Smooth muscle cell (in vitro differentiated cells): ENCODE data around the gene KIF2A. TPM values are rescaled to one million over a fixed set of nuclear protein-coding genes. Genes with fewer than 3 reads are reported as not detected.
A peak's percentile ranks its signal among the peaks of the same experiment; 100 is the strongest.

ENCODE experiments used
- DNase-seq: peaks from one replicate; lab custom pipeline; 2025; ENCODE audit not compliant: unreplicated experiment; lab: John Stamatoyannopoulos, UW
- H2AFZ ChIP-seq: fragments of 200-600 bp; sonication (generic); 2 replicates; pipeline ENCODE4 v1.6.0; 2016; ENCODE audit warnings: antibody characterized with exemption, low read depth, mild to moderate bottlenecking
- H3F3A ChIP-seq: fragments of 200-600 bp; sonication (generic); 2 replicates; pipeline ENCODE4 v1.6.0; 2017; ENCODE audit warnings: antibody characterized with exemption, low read depth
- H3K27ac ChIP-seq: fragments of 200-600 bp; sonication (generic); 2 replicates; pipeline ENCODE4 v1.5.1; 2016; ENCODE audit warnings: low read depth, mild to moderate bottlenecking
- H3K27me3 ChIP-seq: fragments of 200-600 bp; sonication (generic); 2 replicates; pipeline ENCODE4 v1.6.1; 2016; ENCODE audit warnings: low read depth, mild to moderate bottlenecking
- H3K36me3 ChIP-seq: fragments of 200-600 bp; sonication (generic); 2 replicates; pipeline ENCODE4 v1.5.1; 2016; ENCODE audit warnings: low read depth
- H3K4me1 ChIP-seq: fragments of 200-600 bp; sonication (generic); 2 replicates; pipeline ENCODE4 v1.5.1; 2016; ENCODE audit warnings: low read depth
- H3K4me2 ChIP-seq: fragments of 200-600 bp; sonication (generic); 2 replicates; pipeline ENCODE4 v1.6.0; 2016; ENCODE audit warnings: mild to moderate bottlenecking
- H3K4me3 ChIP-seq: fragments of 200-600 bp; sonication (generic); 2 replicates; pipeline ENCODE4 v1.5.1; 2016; ENCODE audit warnings: mild to moderate bottlenecking
- H3K79me2 ChIP-seq: fragments of 200-600 bp; sonication (generic); 2 replicates; pipeline ENCODE4 v1.6.0; 2016; ENCODE audit warnings: low read depth, mild to moderate bottlenecking
- H3K9ac ChIP-seq: fragments of 200-600 bp; sonication (generic); 2 replicates; pipeline ENCODE4 v1.6.0; 2016; ENCODE audit warnings: low read depth
- H3K9me3 ChIP-seq: fragments of 200-600 bp; sonication (generic); replicated peaks from 2 replicates; pipeline ENCODE4 v1.5.1; 2016; ENCODE audit warnings: low read depth
- H4K20me1 ChIP-seq: fragments of 200-600 bp; sonication (generic); 2 replicates; pipeline ENCODE4 v1.6.0; 2016; ENCODE audit warnings: low read depth
- WGBS: methylation state at CpG from one replicate; pipeline ENCODE4 v1.1.7; 2016; ENCODE audit warnings: low lambda C conversion rate; 5-methylcytosine and 5-hydroxymethylcytosine counted together
- polyA plus RNA-seq: library from polyadenylated mRNA; unstranded; fragments of >200 nt; fragmentation: Nextera tagmentation; extraction: Ambion mirVana; gene quantifications from 2 replicates; pipeline ENCODE4 v1.2.1, GENCODE V29; 2016
- total RNA-seq: library from RNA; depleted of rRNA; stranded (reverse); fragments of >200 nt; gene quantifications from 2 replicates; pipeline ENCODE4 v1.2.3, GENCODE V29; 2014
- TF ChIP-seq, protein P1 (sequence below): fragments of 200-600 bp; sonication (generic); IDR thresholded peaks from 2 replicates; pipeline ENCODE4 v1.5.1; 2017; ENCODE audit warnings: borderline replicate concordance, mild to moderate bottlenecking, antibody characterized with exemption; ENCODE audit not compliant: insufficient read depth, poor library complexity, severe bottlenecking

KIF2A gene
- total and polyA plus RNA-seq, 2 experiments from 2014 or later = 34.4 to 89.2 TPM

DNA sequence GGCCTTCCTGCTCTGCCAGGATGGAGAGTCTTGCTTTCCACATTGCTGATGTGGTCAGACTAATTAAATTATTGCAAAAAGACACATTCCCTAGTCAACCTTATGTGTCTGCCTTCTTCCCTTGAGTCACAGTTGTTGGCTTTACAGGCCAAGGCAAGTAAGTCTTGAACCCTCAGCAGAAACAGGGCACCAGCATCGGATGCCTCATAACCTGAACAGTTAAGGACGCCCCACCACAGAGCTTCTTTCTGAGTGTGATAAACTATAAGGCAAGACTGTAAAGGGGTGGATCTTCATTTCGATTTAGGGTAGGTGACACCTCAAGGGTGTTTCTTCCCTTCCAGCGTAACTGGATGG is 670 bp upstream of the KIF2A start:
- WGBS = 80% methylated on average over 4 of the region's 4 CpGs
- no peak for DNase-seq

DNA sequence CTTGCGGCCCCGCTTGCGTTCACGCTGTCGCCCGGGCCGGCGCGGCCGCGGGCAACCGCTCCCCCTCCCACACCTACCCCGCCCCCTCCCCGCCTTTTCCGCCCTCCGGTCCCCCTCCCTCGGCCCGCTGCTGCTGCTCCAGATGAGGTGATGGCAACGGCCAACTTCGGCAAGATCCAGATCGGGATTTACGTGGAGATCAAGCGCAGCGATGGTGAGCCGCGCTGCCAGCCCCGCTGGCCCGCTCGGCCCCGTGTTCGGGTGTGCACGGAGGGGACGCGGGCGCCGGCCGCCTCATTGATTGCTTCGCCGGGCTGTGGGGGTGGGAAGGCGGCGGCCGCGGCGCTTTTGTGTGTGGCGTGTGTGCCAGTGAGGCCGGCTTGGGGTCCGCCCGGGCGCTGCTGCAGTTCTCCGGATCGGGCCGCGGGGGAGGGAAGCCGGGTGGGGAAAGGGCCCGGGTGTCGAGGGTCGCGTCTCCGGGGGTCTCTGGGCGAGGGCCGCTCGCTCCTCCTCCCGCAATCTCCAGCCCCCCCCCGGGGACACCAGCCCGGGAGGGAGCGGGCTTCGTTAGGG is 403 bp downstream of the KIF2A start:
- Histone ChIP-seq H3K9ac (peak overlapping the region; percentile 83), H3K9me3 (no peaks in the 10 kb centered on the region), H4K20me1 (peaks cover 44% of the 10 kb centered on the region), H3K36me3 (no peaks in the 10 kb centered on the region), H3K4me2 (peak overlapping the region; percentile 90), H3K4me3 (peak overlapping the region; percentile 85), H3F3A (peaks cover 7% of the 10 kb centered on the region), H3K27me3 (no peaks in the 10 kb centered on the region), H3K4me1 (peaks cover 17% of the 10 kb centered on the region), H3K27ac (peak overlapping the region; percentile 78), H3K79me2 (peaks cover 54% of the 10 kb centered on the region), H2AFZ (peak overlapping the region; percentile 88)
- DNase-seq = peak; percentile 83
- WGBS = 2% methylated on average over 39 of the region's 67 CpGs
- TF ChIP-seq, protein P1, sequence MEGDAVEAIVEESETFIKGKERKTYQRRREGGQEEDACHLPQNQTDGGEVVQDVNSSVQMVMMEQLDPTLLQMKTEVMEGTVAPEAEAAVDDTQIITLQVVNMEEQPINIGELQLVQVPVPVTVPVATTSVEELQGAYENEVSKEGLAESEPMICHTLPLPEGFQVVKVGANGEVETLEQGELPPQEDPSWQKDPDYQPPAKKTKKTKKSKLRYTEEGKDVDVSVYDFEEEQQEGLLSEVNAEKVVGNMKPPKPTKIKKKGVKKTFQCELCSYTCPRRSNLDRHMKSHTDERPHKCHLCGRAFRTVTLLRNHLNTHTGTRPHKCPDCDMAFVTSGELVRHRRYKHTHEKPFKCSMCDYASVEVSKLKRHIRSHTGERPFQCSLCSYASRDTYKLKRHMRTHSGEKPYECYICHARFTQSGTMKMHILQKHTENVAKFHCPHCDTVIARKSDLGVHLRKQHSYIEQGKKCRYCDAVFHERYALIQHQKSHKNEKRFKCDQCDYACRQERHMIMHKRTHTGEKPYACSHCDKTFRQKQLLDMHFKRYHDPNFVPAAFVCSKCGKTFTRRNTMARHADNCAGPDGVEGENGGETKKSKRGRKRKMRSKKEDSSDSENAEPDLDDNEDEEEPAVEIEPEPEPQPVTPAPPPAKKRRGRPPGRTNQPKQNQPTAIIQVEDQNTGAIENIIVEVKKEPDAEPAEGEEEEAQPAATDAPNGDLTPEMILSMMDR = no peak

More for the DNA sequence above, 670 bp upstream of the KIF2A start:
- Histone ChIP-seq H3K4me1 (peaks cover 12% of the 10 kb centered on the region), H3K36me3 (no peaks in the 10 kb centered on the region), H3K9ac (peak overlapping the region; percentile 56), H4K20me1 (peaks cover 33% of the 10 kb centered on the region), H2AFZ (peak overlapping the region; percentile 88), H3K79me2 (peaks cover 43% of the 10 kb centered on the region), H3K27me3 (no peaks in the 10 kb centered on the region), H3K9me3 (no peaks in the 10 kb centered on the region), H3K4me3 (peak overlapping the region; percentile 85), H3K4me2 (peak overlapping the region; percentile 90), H3K27ac (peak overlapping the region; percentile 58), H3F3A (peaks cover 3% of the 10 kb centered on the region)
- TF ChIP-seq, protein P1 = no peak

DNA sequence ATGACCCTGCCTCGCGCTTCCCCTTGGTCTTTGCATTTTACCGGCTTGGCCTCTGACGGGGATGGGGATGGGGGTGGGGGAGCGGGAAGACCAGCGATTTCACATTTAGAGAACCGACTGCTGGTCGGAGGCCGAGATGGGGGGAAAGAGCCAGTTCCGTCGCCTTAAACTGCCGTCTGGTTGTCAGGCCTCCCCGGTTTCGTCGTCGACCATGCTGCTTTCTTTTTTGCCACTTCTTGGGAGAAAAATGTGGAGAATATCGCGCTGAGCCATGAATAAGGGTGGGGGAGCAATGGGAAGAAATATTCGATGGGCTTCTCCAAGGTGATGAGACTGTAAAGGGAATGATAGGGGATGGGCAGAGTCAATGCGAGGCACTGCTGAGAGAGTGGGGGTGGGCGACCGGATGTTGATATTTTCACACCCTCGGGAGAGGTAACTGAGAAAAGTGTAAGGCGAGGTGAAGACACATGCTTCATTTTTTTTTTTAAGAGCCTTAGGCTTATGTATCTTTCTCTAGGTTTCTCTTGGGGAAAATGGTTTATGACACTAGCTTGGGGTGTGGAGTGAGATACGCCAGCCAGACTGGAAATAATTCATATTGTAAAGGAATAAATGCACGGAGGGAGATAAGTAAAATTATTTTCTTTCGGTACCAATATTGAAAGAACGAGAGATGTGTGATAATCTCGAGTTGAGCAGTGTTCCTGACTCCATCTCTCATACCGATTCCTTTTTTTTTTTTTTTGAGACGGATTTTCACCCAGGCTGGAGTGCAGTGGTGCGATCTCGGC is 1.1 kb downstream of the KIF2A start:
- H3K4me1 ChIP-seq = peaks cover 17% of the 10 kb centered on the region
- 5% methylated on average over 31 of the region's 33 CpGs for WGBS
- peak; percentile 59 for DNase-seq

More for the DNA sequence above, 1.1 kb downstream of the KIF2A start:
- peak overlapping the region; percentile 83 for H3K9ac ChIP-seq
- H3K79me2 ChIP-seq = peaks cover 61% of the 10 kb centered on the region
- TF ChIP-seq, protein P1 = no peak
- peak overlapping the region; percentile 78 for H3K27ac ChIP-seq
- H3K4me3 ChIP-seq = peak overlapping the region; percentile 85
- peak overlapping the region; percentile 90 for H3K4me2 ChIP-seq
- H4K20me1 ChIP-seq = peaks cover 51% of the 10 kb centered on the region
- H3K27me3 ChIP-seq = no peaks in the 10 kb centered on the region
- H3K36me3 ChIP-seq = no peaks in the 10 kb centered on the region
- no peaks in the 10 kb centered on the region for H3K9me3 ChIP-seq
- peaks cover 7% of the 10 kb centered on the region for H3F3A ChIP-seq
- H2AFZ ChIP-seq = peak overlapping the region; percentile 88
